Measurements from ENCODE around the gene CHSY1.

DNA sequence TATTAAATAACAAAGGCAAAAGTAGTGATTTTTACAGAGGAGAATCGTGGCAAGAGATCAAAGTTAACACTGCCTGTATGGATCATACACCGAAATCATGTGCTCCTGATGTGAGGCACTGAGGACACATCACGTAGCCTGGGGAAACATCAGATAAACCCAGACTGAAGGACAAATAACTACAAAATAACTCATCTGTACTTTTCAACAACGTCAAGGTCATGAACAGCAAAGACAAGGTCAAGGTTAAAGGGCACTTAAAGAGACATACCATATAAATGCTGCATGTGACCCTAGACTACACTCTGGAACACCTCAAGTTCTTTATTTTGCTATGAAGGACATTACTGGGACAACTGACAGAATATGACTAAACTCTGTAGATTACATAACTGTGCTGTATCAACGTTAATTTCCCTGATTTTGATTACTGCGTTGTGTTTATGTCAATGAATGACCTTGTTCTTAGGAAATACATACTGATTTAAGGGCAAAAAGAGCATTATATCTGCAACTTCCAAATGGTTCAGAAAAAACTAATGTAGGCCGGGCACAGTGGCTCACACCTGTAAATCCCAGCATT, 48.1 kb downstream of the CHSY1 start:
- TF ChIP-seq, protein P1, sequence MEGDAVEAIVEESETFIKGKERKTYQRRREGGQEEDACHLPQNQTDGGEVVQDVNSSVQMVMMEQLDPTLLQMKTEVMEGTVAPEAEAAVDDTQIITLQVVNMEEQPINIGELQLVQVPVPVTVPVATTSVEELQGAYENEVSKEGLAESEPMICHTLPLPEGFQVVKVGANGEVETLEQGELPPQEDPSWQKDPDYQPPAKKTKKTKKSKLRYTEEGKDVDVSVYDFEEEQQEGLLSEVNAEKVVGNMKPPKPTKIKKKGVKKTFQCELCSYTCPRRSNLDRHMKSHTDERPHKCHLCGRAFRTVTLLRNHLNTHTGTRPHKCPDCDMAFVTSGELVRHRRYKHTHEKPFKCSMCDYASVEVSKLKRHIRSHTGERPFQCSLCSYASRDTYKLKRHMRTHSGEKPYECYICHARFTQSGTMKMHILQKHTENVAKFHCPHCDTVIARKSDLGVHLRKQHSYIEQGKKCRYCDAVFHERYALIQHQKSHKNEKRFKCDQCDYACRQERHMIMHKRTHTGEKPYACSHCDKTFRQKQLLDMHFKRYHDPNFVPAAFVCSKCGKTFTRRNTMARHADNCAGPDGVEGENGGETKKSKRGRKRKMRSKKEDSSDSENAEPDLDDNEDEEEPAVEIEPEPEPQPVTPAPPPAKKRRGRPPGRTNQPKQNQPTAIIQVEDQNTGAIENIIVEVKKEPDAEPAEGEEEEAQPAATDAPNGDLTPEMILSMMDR (IDR thresholded peaks at IDR 0.05): no peak
- TF ChIP-seq SREBF2 (IDR thresholded peaks at IDR 0.05): no peak
- TF ChIP-seq POLR2A (IDR thresholded peaks at IDR 0.05; ENCODE audit: low read length): no peak
- no peak for TF ChIP-seq MAZ (IDR thresholded peaks at IDR 0.05; ENCODE audit: borderline replicate concordance, low read depth, low read length)
- TF ChIP-seq RCOR1 (IDR thresholded peaks at IDR 0.05; ENCODE audit: low read depth, low read length): no peak
- 0 out of 2 replicates have a peak, but pooled peaks have one; percentile 34 for TF ChIP-seq ESRRA (IDR thresholded peaks at IDR 0.05; ENCODE audit: borderline replicate concordance, low read length)
- TF ChIP-seq NR3C1 (IDR thresholded peaks at IDR 0.05): no peak
- TF ChIP-seq TP53 (CRISPR knock-in tag; IDR thresholded peaks at IDR 0.05): no peak
- TF ChIP-seq, protein P2, sequence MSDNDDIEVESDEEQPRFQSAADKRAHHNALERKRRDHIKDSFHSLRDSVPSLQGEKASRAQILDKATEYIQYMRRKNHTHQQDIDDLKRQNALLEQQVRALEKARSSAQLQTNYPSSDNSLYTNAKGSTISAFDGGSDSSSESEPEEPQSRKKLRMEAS (IDR thresholded peaks at IDR 0.05): no peak
- TF ChIP-seq RFX5 (IDR thresholded peaks at IDR 0.05): no peak
- TF ChIP-seq CHD2 (IDR thresholded peaks at IDR 0.05; ENCODE audit: low read length, partially characterized antibody): no peak

Measured in A549 (cell line).